Measurements from ENCODE around the gene ARIH2.

The ARIH2 gene

DNA sequence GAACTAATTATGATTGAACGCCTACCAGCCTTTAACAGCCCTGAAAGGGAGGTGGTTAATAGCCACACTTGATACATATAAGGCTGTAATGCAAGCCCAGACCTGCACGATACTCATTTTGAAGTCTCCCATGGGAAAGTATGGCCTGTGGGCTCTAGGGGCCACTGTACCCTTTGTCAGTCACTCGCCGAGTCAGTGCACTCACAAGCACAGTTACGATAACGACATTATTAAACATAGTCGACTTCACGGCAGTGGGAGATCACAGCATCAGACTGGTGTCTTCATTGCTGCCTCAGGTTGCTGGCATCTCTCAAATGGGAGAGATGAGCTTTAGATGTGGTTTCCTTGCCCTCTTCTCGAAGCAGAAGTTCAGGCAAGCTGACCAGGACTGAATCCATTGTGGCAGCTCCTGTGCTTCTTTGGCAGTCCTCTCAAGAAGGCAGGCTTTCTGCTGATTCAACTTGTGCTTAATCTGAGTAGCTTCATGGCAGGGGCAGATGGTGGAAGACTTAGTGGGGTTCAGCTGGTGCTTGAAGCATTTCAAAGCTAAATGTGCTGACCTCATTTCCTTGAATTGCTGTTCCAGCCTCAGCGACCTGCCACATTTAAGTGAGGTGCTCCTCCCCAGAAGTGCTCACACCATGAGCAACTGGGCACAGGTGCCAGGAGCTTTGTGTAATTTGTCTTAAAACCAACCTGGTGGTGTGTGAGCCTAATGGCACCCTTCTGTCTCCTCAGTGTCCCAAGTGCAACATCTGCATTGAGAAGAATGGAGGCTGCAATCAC is 55.6 kb downstream of the ARIH2 start:
- DNase-seq, result no peak

DNA sequence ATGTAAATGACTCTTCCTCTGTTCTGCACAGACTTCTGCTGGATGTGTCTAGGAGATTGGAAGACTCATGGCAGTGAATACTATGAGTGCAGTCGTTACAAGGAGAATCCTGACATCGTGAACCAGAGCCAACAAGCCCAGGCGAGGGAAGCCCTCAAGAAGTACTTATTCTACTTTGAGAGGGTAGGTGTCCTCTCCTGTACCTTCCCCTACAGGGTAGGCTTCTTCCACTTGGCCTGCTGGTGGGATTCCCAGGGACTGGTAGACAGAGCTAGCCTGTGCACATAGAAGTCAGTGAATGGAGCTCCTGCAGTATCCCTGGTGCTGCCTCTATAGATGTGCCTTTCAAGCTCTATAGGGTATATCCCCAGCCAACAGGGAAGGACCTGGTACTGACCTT is 60.8 kb downstream of the ARIH2 start:
- DNase-seq, result no peak

DNA sequence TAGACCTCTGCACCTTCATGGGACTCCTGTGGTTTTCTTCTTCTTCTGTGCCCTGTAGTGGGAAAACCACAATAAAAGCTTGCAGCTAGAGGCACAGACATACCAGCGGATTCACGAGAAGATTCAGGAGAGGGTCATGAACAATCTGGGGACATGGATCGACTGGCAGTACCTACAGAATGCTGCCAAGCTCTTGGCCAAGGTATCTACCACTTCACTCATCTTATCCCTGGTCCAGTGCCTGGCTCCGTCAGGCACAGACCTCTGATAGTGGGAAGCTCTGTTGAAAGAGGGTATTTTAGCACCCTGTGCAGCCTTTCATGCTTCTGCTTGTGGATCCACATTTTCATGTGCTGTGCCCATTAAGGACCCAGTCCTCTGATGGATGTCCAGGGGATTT is 61.7 kb downstream of the ARIH2 start:
- DNase-seq, result no peak

- DNase-seq, result no peak
Measured at GRCh38 chr3:48982016-48982415, 63.4 kb downstream of the ARIH2 start.

DNA sequence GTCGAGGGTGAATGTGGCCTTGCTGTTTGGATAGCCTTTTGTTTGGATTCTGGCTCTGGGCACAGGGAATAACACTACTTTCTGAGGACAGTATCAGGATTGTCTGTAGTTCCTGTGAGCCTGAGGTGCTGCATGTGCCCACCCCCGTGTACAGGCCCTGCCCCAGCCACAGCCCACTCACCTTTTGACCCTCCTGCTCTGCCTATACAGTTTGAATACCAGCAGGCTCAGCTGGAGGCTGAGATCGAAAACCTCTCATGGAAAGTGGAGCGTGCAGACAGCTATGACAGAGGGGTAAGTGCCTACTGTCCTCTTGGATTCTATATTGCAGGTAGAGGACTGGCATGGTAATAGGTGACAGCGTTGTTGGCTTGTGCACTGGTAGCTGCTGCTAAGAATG is 64.0 kb downstream of the ARIH2 start:
- DNase-seq, result no peak

- DNase-seq, result no peak
Measured at GRCh38 chr3:48983096-48983495, 64.5 kb downstream of the ARIH2 start.

GRCh38 chr3:48984663-48985062 is 66.0 kb downstream of the ARIH2 start:
- DNase-seq, result no peak

GRCh38 chr3:48985831-48986376 is 67.3 kb downstream of the ARIH2 start:
- no peak for DNase-seq

- no peak for DNase-seq
Measured at GRCh38 chr3:48989126-48989795, 70.6 kb downstream of the ARIH2 start.

- no peak for DNase-seq
Measured at GRCh38 chr3:48989796-48990635, 71.4 kb downstream of the ARIH2 start, which contains the start of gene P4HTM. TSS of gene P4HTM (plus strand) at chr3:48990241. CDS start at chr3:48990257, 16 bp downstream.

DNA sequence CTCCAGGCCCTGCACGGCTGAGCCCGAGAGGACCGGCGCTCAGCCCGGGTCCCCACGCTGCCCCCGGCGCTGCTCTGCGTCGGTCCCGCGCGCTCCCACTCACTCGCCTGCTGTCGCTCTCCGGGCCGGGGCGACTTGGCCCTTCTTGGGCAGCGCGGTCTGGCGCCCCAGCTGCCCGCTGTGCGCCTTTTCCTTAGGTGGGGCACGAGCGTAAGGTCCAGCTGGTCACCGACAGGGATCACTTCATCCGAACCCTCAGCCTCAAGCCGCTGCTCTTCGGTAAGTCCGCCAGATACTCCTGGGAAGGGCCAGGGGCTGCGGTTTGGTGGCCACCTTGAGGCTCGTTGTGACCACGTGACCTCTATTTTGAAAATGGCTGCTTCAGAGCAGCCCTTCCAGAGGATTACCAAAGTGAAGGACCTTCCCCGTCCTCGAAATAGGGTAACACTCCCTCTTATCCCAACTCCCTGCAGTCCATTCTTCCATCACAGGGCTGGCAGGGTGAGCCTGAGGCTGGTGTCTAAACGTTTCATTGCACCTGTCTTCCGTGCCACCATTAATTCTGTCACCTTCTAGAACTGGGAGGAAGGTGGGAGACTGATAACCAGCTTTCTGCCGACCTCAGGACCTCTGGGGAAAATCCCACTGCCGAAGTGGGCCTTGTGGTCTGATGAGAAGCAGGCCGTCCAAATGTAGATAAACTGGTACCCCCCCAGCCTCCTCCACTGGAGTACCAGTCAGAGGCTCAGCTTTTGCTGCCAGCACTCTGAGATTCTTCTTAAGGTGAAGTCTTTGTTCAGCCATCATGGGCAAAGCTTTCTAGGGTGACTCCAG is 72.2 kb downstream of the ARIH2 start:
- no peak for DNase-seq

DNA sequence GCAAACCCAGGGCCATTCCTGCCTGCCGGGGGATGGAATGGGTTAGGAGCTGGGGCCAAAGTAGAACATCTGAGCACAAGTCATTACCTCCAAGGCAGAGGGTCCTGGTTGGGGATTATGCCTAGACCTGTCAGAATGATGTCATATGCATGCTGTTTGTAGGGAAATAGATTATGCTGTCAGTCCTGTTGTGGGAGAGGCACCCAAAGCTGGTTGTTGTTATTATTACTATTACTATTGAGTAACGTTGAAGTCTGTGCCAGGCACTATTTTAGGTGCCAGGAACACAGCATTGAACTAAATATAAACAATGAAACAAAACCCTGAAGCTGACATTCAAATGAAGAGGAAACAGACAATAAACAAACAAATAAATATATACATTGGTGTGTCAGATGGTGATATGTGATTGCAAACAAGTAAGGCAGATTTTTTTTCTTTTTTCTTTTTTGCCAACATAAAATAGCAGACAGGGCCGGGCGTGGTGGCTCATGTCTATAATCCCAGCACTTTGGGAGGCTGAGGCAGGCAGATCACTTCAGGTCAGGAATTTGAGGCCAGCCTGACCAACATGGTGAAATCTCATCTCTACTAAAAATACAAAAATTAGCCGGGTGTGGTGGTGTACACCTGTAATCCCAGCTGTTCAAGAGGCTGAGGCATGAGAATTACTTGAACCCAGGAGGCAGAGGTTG is 73.4 kb downstream of the ARIH2 start:
- no peak for DNase-seq

DNA sequence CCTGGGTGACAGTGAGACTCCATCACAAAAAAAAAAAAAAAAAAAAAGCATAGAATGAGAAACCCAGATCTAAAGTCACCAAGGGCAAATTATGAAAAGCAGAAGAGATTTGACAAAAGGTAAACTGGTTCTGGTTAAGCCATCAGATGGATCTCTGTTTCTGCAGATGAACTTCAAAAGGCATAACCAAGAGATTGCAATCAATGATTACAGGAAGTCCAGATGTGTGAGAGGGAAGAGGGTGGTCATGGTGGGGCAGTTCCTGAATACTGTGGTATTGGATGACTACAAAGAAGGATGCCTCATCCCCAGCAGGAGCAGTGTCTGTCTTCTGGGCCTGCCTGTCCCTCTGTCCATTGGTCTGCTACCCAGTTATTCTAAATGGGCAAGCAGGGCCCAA is 75.2 kb downstream of the ARIH2 start:
- no peak for DNase-seq

DNA sequence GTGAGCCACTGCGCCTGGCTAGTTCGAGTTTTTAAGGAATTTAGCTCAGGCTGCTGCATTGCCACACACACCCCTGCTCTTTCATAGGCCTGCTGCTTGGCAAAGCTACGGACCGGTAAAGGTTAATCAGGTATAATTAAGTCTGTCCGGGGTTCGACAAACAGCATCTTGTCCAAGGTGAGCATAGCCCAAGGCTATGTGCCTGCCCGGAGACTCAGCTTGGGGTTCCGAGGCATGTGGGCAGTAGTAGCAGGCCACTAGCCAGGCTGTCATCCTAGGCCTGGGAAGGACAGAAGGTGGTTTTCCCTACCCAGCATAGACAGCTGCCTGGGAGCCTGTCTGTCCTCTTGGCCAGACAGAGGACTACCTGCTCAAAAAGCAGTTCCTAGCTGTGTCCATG is 78.0 kb downstream of the ARIH2 start:
- DNase-seq, result no peak

DNA sequence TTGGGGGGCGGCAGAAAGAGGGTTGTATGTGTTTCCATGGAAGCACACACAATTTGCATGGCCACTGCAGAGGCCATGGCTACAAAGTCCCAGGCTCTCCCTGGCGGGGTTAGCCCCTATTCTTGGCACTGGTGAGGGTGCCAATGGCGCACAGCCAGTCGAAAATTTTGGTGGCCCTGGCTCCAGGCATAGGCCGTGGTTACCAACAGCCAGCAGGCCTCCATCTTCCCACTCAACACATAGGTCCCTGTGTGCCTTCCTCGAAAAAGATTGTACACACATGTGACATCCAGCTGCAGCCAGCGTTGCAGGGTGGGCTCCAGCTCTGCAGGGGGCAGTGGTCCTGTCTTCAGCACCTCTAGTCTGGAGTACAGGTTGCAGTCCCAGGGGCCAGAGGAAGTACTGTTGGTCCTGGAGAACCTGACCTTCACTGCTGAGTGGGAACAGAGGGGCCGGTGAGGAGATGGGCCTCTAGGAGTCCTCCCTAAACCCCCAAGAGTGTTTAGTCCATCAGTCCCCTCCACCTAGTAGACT is 78.5 kb downstream of the ARIH2 start:
- no peak for DNase-seq

- no peak for DNase-seq
Measured at GRCh38 chr3:48997714-48998637, 79.3 kb downstream of the ARIH2 start.

DNA sequence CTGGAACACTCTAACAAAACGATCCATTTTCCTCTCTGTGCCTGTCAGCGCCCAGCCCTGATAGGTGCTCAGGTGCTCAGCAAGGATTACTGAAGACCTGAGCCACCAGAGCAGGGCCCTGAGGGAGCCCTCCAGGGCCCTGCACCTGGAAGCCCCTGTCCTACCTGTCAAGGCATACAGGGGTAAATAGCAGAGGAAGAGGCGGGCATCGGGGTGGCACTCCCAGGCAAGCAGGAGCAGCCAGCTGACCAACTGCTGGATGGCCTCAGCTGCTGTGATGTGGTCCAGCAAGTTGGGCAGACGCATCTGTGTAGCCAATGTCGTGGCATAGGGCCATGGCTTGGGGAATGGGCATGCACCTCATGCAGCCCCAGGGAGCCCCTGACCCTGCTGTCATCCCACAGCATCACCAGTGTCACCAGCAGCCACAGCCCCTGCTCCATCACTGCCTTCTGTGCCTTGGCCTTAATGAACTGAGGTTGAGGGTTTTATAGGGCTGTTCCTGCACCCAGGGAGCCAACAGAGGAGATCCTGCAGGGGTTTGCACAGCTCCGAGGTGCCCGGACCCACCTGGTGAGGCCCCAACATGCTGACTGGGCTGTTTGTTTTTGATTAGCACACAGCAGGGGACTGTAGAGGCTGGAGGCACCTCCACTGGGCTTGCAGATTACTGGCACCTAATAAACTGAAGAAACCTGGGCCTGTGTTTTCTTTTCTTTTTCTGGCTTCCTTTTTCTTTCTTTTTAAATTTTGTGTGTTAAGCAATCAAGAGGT is 80.6 kb downstream of the ARIH2 start:
- no peak for DNase-seq

GRCh38 chr3:49001155-49001554 is 82.5 kb downstream of the ARIH2 start:
- no peak for DNase-seq

Measured in NCI-H1417 treated with DMSO at 0.1 percent for 48 hours (cell line).